ENCODE results near the gene PRPSAP2.

GRCh38 chr17:18937981-18938691 lies 80.2 kb downstream of the PRPSAP2 start:
- no peak for TF ChIP-seq POLR2A (IDR thresholded peaks at IDR 0.05)
- TF ChIP-seq, protein P1, sequence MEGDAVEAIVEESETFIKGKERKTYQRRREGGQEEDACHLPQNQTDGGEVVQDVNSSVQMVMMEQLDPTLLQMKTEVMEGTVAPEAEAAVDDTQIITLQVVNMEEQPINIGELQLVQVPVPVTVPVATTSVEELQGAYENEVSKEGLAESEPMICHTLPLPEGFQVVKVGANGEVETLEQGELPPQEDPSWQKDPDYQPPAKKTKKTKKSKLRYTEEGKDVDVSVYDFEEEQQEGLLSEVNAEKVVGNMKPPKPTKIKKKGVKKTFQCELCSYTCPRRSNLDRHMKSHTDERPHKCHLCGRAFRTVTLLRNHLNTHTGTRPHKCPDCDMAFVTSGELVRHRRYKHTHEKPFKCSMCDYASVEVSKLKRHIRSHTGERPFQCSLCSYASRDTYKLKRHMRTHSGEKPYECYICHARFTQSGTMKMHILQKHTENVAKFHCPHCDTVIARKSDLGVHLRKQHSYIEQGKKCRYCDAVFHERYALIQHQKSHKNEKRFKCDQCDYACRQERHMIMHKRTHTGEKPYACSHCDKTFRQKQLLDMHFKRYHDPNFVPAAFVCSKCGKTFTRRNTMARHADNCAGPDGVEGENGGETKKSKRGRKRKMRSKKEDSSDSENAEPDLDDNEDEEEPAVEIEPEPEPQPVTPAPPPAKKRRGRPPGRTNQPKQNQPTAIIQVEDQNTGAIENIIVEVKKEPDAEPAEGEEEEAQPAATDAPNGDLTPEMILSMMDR (IDR thresholded peaks at IDR 0.05) = no peak
